Measurements from ENCODE around the gene OPTC. TPM values are rescaled to one million over a fixed set of nuclear protein-coding genes. Genes with fewer than 3 reads are reported as not detected.

The OPTC gene
- total and polyA plus RNA-seq, 2 of the 8 experiments (the other 6 are each of a cell fraction or from before 2014, with no cell fraction given) = 1.1 to 4.0 TPM

DNA sequence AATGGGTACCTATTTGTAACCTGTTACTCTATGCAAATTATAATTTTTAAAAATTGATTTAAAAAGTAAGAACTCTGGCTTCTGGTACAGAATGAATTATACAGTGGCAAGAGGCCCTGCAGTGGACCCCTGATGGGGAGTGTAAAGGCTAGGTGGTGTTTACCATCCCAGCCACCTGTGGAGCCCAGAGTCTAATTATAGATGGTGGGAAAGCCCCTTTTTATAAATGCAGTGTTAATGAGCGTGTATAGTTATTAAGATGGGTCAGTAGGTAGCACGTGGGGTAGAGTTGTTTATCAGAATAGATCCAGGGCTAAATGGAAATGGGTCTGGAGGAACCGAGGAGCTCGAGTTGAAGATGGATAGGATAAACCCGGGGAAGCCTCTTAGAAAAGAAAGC, 32.2 kb upstream of the OPTC start:
- Histone ChIP-seq H3K4me3 (ENCODE audit: extremely low read depth in 1 of 4, insufficient read depth in 2 of 4, low read depth in 3 of 4, low read length in 4 of 4) (no peak overlapping the region), H3K23me2 (ENCODE audit: low read depth, low read length) (no peaks in the 10 kb centered on the region), H3K79me1 (ENCODE audit: low read depth, low read length) (no peaks in the 10 kb centered on the region), H4K91ac (replicated peaks; ENCODE audit: insufficient read length, low read length) (no peak overlapping the region), H3K56ac (replicated peaks; ENCODE audit: insufficient read length, low read depth, low read length) (no peak overlapping the region), H4K5ac (ENCODE audit: insufficient read length, low read depth, low read length) (no peak overlapping the region), H3K4ac (replicated peaks; ENCODE audit: insufficient read length, low read depth, low read length) (no peak overlapping the region), H3K79me2 (ENCODE audit: control insufficient read depth in 1 of 2, insufficient read depth in 2 of 2, low read length in 2 of 2) (no peaks in the 10 kb centered on the region), H2AFZ (ENCODE audit: low read length) (no peak overlapping the region), H3K4me1 (replicated peaks in 1 of 4; ENCODE audit: control insufficient read depth in 3 of 4, insufficient read depth in 4 of 4, low read length in 3 of 4) (peaks cover 0 to 10% (median 3%) of the 10 kb centered on the region in 4 experiments; a peak in 4 of 7 replicates), H3K18ac (ENCODE audit: extremely low read depth, low read length) (no peak overlapping the region), H3K23ac (ENCODE audit: insufficient read length) (no peak overlapping the region), H3K27ac (ENCODE audit: low read depth, low read length) (no peak overlapping the region), H3K4me2 (ENCODE audit: insufficient read depth in 1 of 2, low read depth in 2 of 2, low read length in 2 of 2) (no peak overlapping the region), H3K9ac (replicated peaks in 1 of 4; ENCODE audit: extremely low read depth in 1 of 4, low read depth in 3 of 4, low read length in 3 of 4) (no peak overlapping the region), H2BK20ac (ENCODE audit: low read length) (no peak overlapping the region), H3K36me3 (ENCODE audit: control insufficient read depth in 2 of 4, insufficient read depth in 4 of 4, low read length in 3 of 4) (no peaks in the 10 kb centered on the region), H3K9me3 (ENCODE audit: insufficient read depth in 2 of 2, low read depth in 1 of 2, low read length in 1 of 2) (no peaks in the 10 kb centered on the region), H3K14ac (ENCODE audit: insufficient read length) (no peak overlapping the region), H2BK12ac (ENCODE audit: low read depth, low read length) (no peak overlapping the region), H2BK120ac (replicated peaks; ENCODE audit: low read depth, low read length) (no peak overlapping the region), H4K8ac (ENCODE audit: extremely low read depth, insufficient read depth, low read length) (no peak overlapping the region), H4K20me1 (replicated peaks in 1 of 2; ENCODE audit: control insufficient read depth in 1 of 2, insufficient read depth in 2 of 2, low read length in 2 of 2) (no peaks in the 10 kb centered on the region), H2BK15ac (ENCODE audit: low read length) (no peak overlapping the region), H2AK5ac (ENCODE audit: low read depth, low read length) (no peak overlapping the region), H3K27me3 (replicated peaks in 1 of 4; ENCODE audit: control insufficient read depth in 3 of 4, extremely low read depth in 1 of 4, insufficient read depth in 3 of 4, low read length in 3 of 4) (no peaks in the 10 kb centered on the region; a peak in 1 of 7 replicates), H2BK5ac (ENCODE audit: low read depth, low read length) (no peak overlapping the region)
- DNase-seq (ENCODE audit: low read depth in 1 of 2, low spot score in 2 of 2) = no peak
- ChIA-PET POLR2A (ENCODE audit: partially characterized antibody) (no interaction called here), CTCF (ENCODE audit: partially characterized antibody) (interaction anchor here (0.6 to 23.5 kb wide), 6 partner anchors 11 to 467 kb away, joined by 3 to 330 read pairs (median 3); partner anchors contain the start of gene FMOD)
- 68% methylated on average over 5 of the region's 5 CpGs; no CpG with 5 or more reads in 1 of the 2 experiments for WGBS, 2 experiments (ENCODE audit: extremely low coverage in 1 of 2, insufficient coverage in 1 of 2, insufficient read length in 1 of 2, insufficient replicate concordance in 2 of 2, low coverage in 1 of 2, low lambda C conversion rate in 2 of 2, missing lambda C conversion rate in 1 of 2)
- TF ChIP-seq, protein P1, sequence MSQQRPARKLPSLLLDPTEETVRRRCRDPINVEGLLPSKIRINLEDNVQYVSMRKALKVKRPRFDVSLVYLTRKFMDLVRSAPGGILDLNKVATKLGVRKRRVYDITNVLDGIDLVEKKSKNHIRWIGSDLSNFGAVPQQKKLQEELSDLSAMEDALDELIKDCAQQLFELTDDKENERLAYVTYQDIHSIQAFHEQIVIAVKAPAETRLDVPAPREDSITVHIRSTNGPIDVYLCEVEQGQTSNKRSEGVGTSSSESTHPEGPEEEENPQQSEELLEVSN (IDR thresholded peaks at IDR 0.05) = no peak
- no peak for TF ChIP-seq SIX5 (IDR thresholded peaks at IDR 0.05; ENCODE audit: low read depth, low read length)
- no peak for FAIRE-seq
